HUDEP-2 (cell line): ENCODE results near the gene TUBB3.

Experiments
- DNase-seq, 76 experiments: peaks; one replicate each; lab custom pipeline; 2025; ENCODE audit not compliant: unreplicated experiment in 76 of 76; lab: John Stamatoyannopoulos, UW

TUBB3 gene

GRCh38 chr16:89936508-89936907, 13.4 kb downstream of the TUBB3 start:
- DNase-seq, result no peak

- DNase-seq, result no peak
Measured at GRCh38 chr16:89936981-89937380, 13.8 kb downstream of the TUBB3 start.

GRCh38 chr16:89938175-89938885, 15.2 kb downstream of the TUBB3 start:
- DNase-seq, result no peak

DNA sequence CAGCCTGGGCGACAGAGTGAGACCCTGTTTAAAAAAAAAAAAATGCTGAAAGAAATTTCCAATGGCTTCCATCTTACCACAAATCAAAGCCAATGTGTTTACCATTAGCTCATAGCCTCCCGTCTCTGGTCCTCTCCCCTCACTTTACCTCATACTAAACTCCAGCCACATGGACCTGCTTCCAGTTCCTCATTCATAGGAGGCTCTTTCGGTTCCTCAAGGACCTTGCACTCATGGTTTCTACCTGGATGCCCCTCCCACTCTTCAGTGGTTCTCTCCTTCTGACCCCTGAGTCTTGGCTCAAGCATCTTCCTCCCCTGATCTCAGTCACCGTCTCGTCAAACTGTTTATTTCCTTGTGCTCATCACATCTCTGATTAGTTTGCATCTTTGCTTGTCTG, 21.6 kb downstream of the TUBB3 start:
- DNase-seq, result no peak

DNA sequence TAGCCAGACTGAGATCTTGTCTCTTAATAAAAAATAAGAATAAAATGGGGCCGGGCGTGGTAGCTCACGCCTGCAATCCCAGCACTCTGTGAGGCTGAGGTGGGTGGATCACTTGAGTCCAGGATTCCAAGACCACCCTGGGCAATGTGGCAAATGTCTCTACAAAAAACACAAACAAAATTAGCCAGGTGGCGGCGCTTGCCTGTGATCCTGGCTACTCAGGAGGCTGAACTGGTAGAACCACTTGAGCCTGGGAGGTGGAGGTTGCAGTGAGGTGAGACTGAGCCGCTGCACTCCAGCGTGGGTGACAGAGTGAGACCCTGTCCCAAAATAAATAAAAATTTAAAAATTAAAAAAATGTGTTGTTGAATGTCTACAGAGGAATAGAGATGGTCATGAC, 22.5 kb downstream of the TUBB3 start:
- DNase-seq, result no peak

DNA sequence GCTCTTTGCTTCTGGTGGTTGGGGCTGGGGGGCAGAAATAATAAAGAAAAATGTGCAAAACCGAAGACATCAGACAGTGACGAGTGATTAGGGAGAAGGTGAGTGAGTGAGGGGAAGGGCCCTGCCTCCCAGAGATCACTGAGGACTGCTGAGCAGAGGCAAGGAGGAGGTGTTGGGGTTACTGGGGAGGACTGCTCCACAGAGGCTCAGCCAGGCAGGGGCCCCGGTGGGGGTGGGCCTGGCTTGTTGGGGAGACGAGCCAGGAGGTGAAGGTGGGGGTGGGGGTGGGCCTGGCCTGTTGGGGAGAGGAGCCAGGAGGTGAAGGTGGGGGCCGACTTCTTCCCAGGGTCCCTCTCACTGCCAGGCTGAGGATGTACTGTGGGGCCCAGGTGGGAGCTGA, 23.4 kb downstream of the TUBB3 start:
- no peak for DNase-seq

- no peak for DNase-seq
Measured at GRCh38 chr16:89949121-89949742, 26.1 kb downstream of the TUBB3 start.

DNA sequence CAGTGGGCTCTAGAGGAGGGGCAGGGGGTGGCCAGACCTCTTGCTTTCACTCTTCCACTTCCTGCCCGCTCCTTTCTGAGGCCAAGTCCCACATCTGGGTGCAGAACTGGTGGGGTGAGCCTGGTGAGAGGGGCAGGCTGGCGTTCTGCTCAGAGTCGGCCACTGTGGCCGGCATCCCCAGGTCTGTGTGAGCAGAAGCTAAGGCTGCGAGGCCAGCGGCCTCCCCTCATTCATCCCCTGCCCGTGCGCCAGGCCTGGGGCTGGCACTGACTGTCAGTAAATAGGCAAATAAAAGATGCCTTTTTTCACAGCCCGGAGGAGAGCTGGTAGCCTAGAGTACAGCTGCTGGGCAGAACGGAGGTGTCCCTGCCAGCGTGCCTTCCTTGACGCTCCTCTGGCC, 26.6 kb downstream of the TUBB3 start:
- no peak for DNase-seq

DNA sequence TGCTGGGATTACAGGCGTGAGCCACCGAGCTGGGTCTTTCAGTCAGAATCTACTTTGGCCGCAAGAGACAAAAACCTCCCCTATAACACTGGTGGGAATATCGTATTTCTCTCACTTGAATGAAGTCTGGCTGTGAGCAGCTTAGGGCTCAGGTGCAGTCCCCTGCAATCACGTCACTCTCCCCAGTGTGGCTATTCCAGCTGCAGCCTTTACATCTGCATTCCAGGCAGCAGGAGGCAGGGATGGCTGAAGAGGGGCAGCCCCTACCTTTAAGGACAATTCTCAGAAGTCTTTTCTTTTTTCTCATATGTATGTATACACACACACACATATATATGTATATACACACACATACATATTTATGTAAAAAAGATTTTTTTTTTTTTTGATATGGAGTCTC, 28.4 kb downstream of the TUBB3 start:
- no peak for DNase-seq

GRCh38 chr16:89952049-89952448, 28.9 kb downstream of the TUBB3 start:
- no peak for DNase-seq

DNA sequence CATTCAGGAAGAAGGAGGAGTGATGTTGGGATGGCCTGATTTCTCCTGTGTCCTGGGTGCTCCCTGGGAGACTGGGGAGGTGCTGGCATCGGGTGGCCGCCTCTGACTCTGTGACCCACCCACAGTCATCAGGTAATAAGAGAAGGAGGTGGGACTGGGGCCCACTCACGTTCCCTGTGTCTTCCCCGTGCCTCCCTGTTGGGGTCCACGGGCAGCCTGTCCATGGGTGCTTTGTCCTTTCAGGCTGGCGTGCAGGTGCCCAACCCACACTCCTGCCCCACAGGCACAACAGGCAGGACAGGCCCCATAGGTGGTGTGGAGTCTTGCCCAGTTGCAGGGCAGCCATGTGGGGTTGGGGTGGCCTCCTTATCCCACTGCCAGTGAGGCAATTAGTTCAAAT, 29.4 kb downstream of the TUBB3 start:
- DNase-seq, result no peak

GRCh38 chr16:89953671-89954406, 30.7 kb downstream of the TUBB3 start:
- no peak for DNase-seq

DNA sequence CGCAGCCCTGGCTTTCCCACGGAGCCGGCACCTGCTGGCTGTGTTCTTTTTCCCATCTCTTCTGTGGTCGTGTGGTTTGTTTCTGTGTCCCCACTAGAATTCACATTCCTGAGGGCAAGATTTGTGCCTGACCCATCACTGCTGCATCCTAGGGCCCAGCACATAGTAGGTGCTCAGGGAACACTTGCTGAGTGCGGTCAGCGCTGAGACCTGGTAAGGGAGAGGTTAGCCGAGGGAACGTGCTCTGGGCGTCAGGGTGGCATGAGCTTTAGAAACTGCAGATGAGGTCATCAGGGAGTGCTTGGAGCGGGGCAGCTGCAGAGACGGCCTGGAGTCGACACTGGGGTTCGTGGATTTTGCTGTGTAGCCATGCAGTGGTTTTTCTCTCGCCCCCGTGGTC, 31.3 kb downstream of the TUBB3 start:
- DNase-seq, result no peak

- no peak for DNase-seq
Measured at GRCh38 chr16:89955001-89955685, 32.0 kb downstream of the TUBB3 start.

- no peak for DNase-seq
Measured at GRCh38 chr16:89956505-89957215, 33.5 kb downstream of the TUBB3 start.

- DNase-seq, result no peak
Measured at GRCh38 chr16:89957216-89957785, 34.2 kb downstream of the TUBB3 start.

DNA sequence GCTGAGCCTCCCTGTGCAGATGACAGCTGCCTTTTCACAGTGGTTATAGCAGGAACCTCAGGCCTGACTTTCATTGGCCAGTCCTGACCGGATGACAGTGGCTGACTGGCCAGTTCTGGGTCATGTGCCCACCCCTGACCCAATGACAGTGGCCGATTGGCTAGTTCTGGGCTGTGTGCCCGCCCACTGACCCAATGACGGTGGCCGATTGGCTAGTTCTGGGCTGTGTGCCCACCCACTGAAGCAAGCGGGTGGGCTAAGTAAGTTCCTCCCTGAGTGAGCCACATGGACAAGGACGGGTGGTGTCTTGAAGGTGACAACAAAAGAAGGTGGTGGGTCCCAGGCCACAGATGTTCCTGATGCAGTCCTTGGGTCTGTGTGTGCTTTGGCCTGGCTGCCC, 34.9 kb downstream of the TUBB3 start:
- DNase-seq, result peak in 5 of 76 experiments; percentile 4 to 31 (median 13)

GRCh38 chr16:89958596-89958995, 35.5 kb downstream of the TUBB3 start:
- no peak for DNase-seq

GRCh38 chr16:89960966-89961365, 37.8 kb downstream of the TUBB3 start:
- no peak for DNase-seq

DNA sequence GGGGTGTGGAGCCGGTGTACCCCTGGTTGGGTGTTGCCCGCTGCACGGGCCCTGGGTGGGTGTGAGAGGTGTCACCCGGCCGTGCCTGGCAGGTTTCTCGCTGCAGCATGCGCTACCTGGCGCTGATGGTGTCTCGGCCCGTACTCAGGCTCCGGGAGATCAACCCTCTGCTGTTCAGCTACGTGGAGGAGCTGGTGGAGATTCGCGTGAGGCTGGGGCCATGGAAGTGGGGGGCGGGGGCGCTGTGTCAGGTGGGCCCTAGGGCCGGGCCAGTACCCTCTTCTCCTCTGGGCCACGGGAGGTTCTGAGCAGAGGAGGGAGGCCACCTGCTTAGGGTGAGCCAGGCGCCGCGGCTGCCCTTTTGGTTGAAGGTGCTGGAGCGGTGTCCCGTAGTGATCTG, 38.8 kb downstream of the TUBB3 start:
- DNase-seq, result no peak
